ENCODE measurements around the gene SVOP.
"Not testable (repeated sequence)": the region's sequence is repeated elsewhere in the genome, so short reads cannot be mapped to it uniquely, and the experiment has no call there.

The SVOP gene

DNA sequence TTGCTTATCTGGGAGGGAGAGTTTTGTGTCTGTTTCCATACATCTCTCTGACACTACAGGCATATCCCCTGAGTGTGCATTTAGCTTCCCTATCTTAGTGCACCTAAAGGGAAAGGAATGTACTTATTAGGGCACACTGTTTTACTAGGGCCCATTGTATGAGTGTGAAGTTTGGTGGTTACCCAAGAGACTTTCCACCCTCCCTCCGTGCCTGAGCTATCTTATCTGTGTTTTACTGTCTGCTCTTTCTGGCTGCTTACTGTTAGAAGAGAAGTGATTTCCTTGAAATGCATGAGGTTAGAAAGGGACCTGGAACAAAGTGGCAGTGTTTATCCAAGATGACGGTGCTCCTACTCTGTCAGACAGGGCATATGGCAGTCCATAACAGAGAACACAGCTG, 8.5 kb upstream of the SVOP start:
- DNase-seq = no peak

DNA sequence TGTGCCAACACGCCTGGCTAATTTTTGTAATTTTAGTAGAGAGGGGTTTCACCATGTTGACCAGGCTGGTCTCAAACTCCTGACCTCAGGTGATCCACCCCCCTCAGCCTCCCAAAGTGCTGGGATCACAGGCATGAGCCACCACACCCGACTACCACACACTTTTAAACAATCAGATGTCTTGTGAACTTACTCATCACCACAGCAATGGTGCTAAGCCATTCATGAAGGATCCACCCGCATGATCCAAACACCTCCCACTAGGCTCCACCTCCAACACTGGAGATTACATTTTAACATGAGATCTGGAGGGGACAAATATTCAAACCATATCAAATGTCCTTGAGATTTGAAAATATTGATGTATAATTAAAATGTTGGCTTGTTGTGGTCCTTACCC, 7.8 kb upstream of the SVOP start:
- not testable (repeated sequence) for DNase-seq

DNA sequence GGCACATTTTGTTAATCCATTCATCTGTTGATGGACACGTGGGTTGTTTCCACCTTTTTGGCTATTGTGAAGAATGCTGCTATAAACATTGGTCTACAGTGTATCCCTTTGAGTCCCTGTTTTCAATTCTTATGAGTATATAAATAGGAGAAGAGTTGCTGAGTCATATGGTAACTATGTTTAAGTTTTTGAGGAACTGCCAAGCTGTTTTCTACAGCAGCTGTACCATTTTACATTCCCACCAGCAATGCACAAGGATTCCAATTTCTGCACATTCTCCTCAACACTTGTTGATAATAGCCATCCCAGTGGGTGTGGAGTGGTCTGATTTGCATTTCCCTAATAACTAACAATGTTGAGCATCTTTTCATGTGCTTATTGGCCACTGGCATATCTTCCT, 6.9 kb upstream of the SVOP start:
- peak; percentile 69 for DNase-seq

DNA sequence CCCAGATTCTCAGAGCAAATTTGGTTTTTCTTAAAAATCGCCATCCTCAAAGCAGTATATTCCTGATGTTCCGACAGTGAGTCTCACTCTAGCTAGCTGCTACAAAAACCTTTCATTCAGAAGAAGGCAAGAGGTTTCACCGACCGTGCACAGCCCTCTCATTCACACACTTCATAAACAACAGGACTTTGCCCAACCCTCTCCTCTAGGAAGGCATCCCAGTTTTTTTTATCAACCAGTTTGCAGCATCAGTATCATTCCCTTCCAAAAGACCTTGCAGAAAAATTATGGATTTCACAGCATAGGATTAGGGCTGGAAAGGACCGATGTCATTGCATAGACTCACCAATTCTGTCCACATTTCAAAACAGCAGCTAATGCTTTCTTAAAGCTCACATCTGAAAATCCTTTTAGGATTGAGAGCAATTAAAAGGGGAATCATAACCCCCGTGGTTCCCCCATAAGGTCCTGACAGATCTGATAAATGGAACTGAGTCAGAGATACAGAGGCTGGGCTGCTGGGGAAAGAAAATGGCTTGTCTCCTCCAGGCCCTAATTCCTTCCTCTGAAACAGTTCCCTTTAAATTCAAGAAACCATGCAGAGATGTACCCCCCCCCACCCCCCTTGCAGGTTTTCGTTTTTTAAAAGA, 597 bp downstream of the SVOP start:
- no peak for DNase-seq

DNA sequence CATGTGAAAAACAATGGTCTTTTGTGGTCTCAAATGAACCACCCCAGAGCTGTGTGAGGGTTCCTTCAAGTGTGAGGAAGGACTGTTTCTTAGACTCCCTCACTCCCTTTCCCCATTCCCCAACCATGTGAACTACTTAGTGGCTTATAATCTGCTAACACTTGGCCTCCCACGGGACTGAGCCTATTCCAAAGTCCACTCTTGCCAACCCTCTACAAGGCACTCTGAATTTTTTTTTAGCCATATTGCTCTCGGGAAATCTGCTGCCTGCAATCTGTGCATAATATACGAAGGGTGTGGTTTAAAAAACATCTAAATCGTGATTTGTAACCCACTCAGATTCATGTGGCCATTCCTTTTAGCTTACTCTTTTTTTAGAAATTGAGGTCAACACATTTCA, 2.6 kb downstream of the SVOP start:
- DNase-seq = no peak

DNA sequence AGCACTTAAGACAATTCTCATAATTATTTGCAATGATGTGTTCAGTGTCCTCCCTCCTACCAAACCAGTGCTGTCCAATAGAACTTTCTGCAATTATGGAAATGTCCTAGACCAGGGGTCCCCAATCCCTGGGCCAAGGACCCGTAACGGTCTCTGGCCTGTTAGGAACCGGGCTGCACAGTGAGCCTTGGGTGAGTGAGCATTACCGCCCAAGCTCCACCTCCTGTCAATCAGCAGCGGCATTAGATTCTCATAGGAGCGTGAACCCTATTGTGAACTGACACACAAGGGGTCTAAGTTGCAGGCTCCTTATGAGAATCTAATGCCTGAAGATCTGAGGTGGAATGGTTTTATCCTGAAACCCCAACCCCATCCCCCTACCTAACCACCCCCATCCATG, 3.9 kb downstream of the SVOP start:
- DNase-seq = no peak

DNA sequence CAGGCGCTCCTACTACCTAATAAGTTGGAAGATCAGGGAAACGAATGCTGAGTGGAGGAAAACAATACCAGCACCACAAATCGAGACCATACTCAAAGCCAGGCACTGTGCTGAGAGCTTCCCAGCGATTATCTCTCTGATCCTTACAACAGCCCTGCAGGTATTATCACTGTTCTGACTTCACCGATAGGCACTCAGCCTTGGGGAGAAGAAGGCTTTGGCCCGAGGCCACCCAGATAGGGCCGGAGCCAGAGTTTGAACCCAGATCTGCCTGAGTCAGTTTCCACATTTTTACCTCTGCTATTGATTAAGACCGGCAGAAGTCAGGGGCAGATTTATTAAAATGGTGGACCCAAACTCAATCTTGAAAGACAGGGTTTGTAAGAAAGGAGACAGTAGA, 4.9 kb downstream of the SVOP start:
- no peak for DNase-seq

DNA sequence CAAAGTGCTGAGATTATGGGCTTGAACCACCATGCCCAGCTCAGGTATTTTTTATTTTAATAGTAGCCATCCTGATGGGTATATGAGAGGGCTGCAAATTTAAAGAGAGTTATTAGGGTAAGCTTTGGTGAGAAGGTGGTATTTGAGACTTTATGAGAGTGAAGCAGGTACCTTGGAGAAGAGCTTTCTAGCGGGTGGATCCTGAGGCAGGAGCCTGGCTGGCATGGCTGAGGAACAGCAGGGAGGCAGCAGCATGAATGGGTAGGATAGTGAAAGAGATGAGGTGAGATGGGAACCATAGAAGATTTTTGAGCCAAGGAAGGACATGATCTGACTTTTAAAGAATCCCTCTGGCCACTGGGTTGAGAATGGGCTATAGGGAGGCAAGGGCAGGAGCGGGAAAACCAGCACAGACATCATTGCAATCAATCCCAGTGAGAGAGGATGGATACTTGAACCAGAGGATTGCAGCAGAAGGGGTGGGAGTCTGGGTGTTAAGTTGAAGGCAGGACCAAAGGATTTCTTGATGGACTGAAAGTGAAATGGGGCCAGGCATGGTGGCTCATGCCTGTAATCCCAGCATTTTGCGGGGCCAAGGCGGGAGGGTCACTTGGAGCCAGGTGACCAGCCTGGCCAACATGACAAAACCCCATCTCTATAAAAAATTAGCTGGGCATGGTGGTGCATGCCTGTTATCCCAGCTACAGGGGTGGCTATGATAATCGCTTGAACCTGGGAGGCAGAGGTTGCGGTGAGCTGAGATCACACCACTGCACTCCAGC, 5.7 kb downstream of the SVOP start:
- DNase-seq = no peak

DNA sequence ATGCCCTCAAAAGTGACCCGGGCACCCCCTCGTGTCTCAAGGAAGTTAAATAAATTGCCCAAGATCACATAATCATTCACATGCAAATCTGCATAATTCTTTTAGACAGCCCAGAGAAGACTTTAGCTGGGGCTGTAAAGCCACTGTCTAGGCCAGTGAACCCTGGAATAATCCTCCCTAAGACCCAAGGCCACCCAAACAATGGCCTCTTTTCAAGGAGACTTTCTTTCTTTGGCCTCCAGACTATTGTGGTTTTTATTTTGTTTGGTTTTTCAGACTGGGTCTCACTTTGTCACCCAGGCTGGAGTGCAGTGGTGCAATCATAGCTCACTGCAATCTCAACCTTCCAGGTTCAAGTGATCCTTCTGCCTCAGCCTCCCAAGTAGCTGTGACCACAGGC, 10.6 kb downstream of the SVOP start:
- no peak for DNase-seq

DNA sequence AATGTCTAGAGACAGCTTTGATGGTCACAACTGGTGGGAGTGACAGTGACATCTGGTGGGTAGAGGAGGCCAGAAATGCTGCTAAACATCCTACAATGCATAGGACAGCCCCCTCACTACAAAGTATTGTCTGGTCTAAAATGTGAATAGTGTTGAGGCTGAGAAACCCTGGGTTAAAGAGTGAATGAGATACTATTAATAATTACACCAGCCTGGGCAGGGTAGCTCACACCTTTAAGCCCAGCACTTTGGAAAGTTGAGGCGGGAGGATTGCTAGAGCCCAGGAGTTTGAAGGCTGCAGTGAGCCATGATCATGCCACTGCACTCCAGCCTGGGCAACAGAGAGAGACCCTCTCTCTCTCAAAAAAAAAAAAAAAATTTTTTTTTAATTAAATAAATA, 11.1 kb downstream of the SVOP start:
- no peak for DNase-seq

DNA sequence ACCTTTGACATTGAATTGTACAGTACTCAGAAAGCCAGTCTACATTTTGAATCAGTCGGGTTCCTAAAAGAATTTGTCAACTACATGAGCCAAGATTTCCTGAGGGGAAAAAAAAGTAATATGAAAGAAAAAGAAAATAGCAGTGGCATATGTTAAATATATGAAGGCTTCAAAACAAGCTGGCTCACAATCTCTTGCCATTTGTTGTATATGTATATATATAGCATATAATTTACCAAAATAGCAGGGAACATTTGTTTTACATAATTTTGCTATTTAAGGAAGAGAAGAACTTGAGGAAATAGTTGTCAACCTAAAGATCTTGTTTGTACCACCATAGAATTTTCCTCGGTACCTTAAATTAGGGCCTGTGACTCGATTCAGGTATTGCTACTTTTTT, 16.9 kb downstream of the SVOP start:
- no peak for DNase-seq

DNA sequence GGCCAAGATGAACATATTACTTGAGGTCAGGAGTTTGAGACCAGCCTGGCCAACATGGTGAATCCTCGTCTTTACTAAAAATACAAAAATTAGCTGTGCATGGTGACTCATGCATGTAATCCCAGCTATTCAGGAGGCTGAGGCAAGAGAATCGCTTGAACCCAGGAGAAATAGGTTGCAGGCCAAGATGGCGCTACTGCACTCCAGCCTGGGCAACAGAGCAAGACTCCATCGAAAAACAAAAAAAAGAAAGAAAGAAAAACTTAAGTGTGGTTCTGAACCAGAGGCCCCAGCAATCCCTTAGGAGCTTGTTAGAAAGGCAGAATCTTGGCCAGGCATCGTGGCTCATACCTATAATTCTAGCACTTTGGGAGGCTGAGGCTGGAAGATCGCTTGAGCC, 24.5 kb downstream of the SVOP start:
- DNase-seq = no peak

DNA sequence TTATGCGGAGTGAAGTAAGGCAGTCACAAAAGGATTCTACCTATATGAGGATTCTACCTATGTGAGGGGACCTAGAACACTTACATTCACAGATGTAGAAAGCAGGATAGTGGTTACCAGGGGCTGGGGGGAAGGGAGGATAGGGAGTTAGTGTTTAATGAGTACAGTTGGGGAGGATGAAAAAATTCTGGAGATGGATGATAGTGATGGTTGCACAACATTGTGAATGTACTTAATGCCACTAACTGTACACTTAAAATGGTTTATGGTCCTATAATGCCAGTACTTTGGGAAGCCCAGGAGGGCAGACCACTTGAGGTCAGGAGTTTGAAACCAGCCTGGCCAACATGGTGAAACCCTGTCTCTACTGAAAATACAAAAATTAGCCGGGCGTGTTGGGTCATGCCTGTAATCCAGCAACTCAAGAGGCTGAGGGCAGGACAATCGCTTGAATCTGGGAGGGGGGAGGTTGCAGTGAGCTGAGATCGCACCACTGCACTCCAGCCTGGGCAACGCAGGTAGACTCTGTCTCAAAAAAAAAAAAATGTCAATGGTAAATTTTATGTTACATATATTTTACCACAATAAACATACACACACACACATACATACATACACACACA, 25.4 kb downstream of the SVOP start:
- DNase-seq = no peak

DNA sequence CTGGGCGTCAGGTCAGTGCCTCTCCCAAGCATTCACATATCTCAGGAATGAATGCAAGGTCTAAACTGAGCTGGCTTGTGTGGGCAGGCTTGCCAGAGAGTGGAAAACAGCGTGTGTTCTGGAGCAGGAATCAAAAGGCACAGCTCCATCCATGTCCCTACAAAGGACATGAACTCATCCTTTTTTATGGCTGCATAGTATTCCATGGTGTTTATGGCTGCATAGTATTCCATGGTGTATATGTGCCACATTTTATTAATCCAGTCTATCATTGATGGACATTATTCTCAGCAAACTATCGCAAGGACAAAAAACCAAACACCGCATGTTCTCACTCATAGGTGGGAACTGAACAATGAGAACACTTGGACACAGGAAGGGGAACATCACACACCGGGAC, 30.8 kb downstream of the SVOP start:
- DNase-seq = not testable (repeated sequence)

DNA sequence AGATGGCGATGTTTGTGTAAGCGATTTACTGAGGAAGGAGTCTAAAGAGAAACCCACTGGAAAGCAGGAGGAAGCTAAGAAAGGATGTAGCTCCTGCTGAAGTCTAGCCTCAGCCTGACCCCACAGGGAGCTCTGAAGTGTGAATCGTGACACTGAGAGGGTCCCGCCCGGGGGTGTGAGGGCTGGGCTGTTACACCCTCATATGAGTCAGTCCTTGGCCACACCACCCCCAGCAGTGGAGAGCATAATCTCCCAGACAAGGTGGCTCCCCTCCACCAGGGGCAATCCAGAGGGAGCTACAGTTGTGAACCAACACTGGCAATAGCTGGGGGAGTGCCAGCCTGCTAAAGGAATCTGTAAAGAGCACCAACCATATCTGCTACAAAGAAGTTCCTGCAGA, 31.5 kb downstream of the SVOP start:
- no peak for DNase-seq

DNA sequence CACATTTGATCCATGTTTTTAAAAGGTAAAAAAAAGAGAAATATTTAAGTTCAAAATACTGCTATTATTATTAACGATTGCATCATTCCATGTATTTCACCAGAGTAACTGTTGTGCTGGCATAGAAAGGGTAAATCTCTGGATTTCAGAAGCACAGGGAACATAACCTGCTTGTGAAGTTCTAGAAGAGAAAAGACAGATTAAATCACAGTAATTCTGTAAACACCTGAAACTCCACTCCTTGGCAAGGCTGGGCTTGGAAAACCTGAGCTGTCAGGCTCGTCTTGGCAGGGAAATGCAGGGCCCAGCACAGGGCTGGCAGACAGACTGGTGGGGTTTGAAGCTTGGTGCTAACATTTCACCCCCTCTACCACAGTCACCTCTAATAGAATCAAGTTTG, 35.1 kb downstream of the SVOP start:
- no peak for DNase-seq

DNA sequence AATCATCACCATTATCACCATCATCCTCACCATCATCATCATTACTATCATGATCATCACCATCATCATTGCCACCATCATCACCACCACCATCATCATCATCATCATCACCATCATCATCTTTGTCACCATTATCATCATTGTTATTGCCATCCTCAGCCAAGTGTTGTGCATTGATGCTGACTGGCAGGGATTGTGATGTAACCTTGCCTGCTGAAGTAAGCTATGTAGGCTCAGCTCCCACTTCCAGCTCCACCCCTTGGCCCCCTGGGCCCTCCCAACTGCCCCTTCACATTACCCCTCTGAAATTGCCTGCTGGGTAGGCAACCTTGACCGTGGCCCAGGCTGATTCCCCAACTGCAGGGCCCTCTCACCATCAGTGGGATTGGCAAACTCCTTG, 37.6 kb downstream of the SVOP start:
- no peak for DNase-seq

DNA sequence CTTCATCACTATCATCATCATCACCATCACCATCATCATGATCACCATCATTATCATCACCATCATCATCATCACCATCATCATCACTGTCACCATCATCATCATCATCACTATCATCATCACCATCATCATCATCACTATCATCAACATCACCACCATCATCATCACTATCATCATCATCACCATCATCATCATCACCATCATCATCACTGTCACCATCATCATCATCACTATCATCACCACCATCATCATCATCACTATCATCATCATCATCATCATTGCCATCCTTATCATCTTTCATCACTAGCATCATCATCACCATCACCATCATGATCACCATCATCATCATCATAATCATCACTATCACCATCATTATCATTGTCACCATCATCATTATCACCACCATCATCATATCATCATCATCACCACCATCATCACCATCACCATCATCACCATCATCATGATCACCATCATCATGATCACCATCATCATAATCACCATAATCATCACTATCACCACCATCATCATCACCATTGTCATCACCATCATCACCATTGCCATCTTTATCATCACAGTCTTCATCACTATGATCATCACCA, 38.1 kb downstream of the SVOP start:
- no peak for DNase-seq

DNA sequence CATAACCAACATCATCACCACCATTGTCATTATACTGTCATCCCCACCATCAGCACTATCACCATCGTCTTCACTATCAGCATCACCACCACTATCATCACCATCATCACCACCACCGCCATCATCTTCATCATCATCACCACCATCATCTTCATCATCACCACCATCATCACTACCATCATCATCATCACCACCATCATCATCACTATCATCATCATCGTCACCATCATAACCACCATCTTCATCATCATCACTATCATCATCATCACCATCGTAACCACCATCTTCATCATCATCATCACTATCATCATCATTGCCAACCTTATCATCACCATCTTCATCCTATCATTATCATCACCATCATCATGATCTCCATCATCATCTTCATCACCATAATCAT, 39.0 kb downstream of the SVOP start:
- DNase-seq = no peak

DNA sequence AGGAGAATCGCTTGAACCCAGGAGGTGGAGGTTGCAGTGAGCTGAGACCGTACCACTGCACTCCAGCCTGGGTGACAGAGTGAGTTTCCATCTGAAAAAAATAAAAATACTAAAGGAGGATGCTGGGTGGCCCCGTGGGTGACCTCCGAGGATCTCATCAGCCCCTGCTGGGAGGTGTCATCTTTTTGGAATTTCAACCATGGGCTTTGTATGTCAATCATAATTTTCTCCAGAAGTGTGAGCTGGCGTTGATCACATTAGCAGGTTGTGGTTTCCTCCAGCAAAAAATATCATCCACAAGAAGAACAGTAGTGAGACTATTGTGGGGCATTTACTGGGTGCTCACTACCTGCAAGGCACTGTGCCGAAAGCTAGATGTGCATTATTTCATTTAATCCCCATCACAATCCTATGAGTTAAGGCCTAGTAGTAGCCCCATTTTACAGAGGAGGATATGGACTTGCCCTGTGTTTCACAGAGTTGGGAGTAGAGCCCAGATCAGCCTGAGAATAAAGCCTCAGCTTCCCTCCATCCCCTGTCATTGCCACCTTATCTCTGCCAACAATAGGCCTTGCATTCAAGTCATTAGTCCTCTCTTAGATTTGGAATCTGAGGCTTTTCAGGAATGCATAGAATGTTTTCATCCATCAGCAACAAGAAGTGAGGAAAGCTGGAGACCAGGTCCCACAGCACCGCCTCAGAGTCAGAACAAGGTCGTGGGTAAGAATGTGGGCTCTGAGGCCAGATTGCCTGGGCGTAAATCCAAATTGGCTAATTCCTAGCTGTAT, 39.8 kb downstream of the SVOP start:
- DNase-seq = no peak

DNA sequence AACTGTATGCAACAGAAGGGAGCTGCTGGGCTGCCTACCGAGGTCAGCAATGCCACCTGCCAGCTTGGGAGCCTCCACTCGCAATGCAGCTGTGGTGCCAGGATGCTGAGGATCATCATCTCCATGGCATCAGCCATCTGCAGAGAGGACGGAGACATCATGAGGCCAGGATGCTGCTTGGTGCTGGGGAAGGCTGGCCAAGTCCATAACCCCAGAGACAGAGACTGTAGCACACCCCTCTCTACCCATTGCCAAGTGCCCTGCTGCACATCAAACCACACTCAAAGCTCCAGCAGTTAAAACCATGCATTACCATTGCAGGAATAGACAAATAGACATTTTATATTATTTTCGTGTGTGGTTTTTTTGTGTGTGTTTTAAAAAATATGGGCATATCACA, 43.5 kb downstream of the SVOP start:
- DNase-seq = no peak

DNA sequence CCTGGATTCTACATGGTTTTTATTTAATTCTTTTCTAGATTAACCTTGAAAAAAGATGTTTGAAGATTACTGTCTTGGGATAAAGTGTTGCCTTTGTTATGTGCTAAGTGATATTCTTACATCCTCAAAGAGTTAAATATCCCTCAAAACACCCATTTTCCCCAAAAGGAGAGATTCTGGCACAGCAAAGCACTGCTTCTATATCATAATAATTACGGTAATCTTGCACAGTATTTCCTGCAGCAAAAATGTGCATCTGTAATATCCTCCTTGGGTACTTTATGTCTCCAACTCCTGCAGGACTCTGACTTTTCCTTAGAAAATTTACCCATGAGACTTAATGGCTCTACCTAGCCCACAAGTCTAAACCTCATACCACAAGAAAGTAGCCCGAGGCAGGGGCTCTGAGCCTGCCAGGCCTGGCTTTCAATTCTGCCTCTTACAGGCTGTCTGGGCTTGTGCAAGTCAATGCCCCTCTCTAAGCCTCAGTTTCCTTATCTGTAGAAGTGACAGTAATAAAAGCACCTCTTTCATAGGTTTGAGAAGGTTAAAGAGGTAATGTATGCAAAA, 45.8 kb downstream of the SVOP start:
- DNase-seq = no peak

DNA sequence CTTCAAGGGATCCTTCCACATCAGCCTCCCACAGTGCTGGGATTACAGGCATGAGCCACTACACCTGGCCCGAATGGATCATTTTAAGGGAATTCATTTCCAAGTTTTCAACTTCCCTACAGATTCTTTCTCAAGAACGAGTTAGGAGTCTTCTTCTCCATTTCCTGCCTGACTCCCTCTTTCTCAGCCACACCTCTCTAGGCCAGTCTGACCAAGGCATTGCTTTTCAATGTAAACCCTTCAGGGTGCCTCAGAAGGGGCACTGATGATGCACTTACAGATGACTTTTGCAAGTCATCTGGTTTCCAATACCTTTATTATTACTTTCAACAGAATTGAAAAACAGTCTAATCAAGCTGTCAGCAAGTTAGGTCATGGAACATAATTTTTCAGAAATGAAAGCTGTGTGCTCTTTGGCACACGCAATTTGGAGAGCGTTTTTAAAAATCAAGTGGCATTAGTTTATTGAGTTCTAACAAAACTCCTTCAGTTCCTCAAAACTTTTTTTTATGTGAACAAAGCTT, 47.2 kb downstream of the SVOP start:
- no peak for DNase-seq

Measured in MV-4-11 (cell line).